Tibial artery (tissue), 4 donors: ENCODE results near the gene ZC3H4.

Experiments
- DNase-seq, 2 donors: peaks; one replicate each; pipeline ENCODE4 v3.0.0-alpha.2; 2019
- H3K27ac ChIP-seq, 2 donors: fragments of 200-600 bp; sonication (generic) in 1 of 2; 1 replicate in 1 of 2; 2 replicates in 1 of 2; pipeline ENCODE4 v1.5.1; 2018 to 2019; ENCODE audit warnings: mild to moderate bottlenecking in 1 of 2
- H3K27me3 ChIP-seq, 2 donors: fragments of 200-600 bp; sonication (generic) in 1 of 2; one replicate each; pipeline versions ENCODE4 v1.5.1 to v1.6.0; 2016 to 2019
- H3K36me3 ChIP-seq, 3 donors: fragments of 200-600 bp; sonication (generic) in 2 of 3; one replicate each; pipeline ENCODE4 v1.5.1; 2016 to 2019; ENCODE audit warnings: mild to moderate bottlenecking in 2 of 3
- H3K4me1 ChIP-seq, 4 donors: fragments of 200-600 bp; sonication (generic) in 2 of 4; 1 replicate in 3 of 4; 2 replicates in 1 of 4; pipeline ENCODE4 v1.5.1; 2016 to 2019
- H3K4me3 ChIP-seq, 2 donors: fragments of 200-600 bp; sonication (generic) in 1 of 2; 1 replicate in 1 of 2; 2 replicates in 1 of 2; pipeline ENCODE4 v1.5.1; 2018 to 2019; ENCODE audit warnings: mild to moderate bottlenecking in 2 of 2
- H3K9me3 ChIP-seq, 3 donors: fragments of 200-600 bp; sonication (generic) in 1 of 3; one replicate each; pipeline ENCODE4 v1.5.1; 2016 to 2019
- intact Hi-C: fragments of 100-400 bp; cut with DNase I; formaldehyde crosslinking; loops from one replicate; pipeline ENCODE4 v1.15.0; 2023; ENCODE audit warnings: low total_unique reads
- TF ChIP-seq, protein P1 (sequence below), 2 experiments: fragments of 200-600 bp in 1 of 2; fragments of 450-650 bp in 1 of 2; IDR thresholded peaks; one replicate each; pipeline ENCODE4 v1.5.1; 2017 to 2019; ENCODE audit warnings: antibody characterized with exemption in 2 of 2, mild to moderate bottlenecking in 1 of 2, moderate library complexity in 1 of 2

Gene ZC3H4

DNA sequence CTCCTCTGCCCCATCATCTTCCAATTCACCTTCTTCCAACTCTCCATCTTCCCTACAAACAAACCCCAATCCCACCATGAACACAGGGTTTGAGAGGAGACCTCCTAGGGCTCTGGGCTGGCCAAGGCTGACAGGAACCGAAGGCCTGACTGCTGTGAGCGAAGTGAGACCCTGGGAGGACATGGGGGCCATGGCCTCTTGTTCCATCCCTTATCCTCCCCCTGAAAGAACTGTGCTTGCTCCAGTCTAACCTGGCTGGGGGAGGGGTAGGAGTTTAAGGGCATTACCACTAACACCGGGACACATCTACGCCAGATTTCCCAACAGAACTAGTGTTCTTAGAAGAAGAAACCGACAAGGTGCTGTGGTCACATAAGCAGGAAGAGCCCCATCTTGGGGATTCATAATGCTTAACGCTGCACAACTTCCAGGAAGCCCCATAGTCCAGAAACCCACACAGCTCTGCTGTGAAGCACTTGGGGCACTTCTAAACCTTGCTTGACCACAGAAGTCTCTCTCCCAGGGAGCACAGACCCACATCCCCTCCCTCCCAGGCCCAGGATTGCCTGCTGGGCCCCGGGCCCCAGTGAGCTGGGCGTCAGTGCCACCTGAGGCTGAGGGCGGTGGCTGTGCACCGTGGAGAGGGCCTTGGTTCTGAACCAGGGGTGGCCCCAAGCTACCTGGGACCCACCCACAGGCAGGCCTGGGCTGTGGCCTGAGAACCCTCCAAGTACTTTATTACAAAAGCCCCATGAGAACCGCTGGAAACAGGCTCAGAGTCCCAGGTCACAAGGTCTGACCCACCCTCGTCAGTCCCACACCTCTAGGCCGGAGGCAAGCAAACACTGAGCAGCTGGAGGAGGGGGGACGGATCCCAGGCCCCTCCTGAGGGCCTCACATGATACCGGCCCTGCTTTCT, 18.8 kb downstream of the ZC3H4 start:
- peaks cover 0 to 64% (median 52%) of the 10 kb centered on the region in 4 donors for H3K4me1 ChIP-seq
- H3K36me3 ChIP-seq = peaks cover 12 to 43% (median 34%) of the 10 kb centered on the region in 3 donors
- H3K9me3 ChIP-seq = no peaks in the 10 kb centered on the region
- DNase-seq = no peak
- intact Hi-C loops = no loop called here
- H3K27ac ChIP-seq = peak overlapping the region; percentile 79 to 81
- H3K27me3 ChIP-seq = no peaks in the 10 kb centered on the region
- no peak overlapping the region for H3K4me3 ChIP-seq
- TF ChIP-seq, protein P1, sequence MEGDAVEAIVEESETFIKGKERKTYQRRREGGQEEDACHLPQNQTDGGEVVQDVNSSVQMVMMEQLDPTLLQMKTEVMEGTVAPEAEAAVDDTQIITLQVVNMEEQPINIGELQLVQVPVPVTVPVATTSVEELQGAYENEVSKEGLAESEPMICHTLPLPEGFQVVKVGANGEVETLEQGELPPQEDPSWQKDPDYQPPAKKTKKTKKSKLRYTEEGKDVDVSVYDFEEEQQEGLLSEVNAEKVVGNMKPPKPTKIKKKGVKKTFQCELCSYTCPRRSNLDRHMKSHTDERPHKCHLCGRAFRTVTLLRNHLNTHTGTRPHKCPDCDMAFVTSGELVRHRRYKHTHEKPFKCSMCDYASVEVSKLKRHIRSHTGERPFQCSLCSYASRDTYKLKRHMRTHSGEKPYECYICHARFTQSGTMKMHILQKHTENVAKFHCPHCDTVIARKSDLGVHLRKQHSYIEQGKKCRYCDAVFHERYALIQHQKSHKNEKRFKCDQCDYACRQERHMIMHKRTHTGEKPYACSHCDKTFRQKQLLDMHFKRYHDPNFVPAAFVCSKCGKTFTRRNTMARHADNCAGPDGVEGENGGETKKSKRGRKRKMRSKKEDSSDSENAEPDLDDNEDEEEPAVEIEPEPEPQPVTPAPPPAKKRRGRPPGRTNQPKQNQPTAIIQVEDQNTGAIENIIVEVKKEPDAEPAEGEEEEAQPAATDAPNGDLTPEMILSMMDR (IDR thresholded peaks at IDR 0.05) = no peak

DNA sequence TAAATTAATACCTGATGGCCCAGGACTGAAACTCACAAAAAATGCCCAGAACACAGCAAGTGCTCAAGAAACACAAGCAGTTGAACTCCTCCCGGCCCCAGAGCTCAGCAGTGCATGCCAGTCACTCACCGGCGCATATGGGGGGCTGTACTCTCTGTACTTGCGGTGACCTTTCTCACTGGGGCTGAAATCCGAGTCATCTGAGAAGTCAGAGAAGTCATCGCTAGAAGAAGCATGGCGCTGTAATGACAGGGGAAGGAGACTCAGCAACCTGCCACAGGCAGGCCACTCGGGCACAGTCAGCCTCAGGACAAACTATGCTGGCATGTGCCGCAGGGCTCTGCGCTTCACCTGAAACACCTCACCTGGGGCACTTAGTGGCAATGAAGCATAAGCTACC, 19.7 kb downstream of the ZC3H4 start:
- no peak overlapping the region for H3K4me3 ChIP-seq
- intact Hi-C loops = no loop called here
- peaks cover 20 to 53% (median 42%) of the 10 kb centered on the region in 3 donors for H3K36me3 ChIP-seq
- H3K4me1 ChIP-seq = peaks cover 0 to 61% (median 52%) of the 10 kb centered on the region in 4 donors
- H3K27ac ChIP-seq = peak overlapping the region; percentile 79 to 81
- TF ChIP-seq, protein P1 (IDR thresholded peaks at IDR 0.05) = no peak
- DNase-seq = no peak
- no peaks in the 10 kb centered on the region for H3K27me3 ChIP-seq
- H3K9me3 ChIP-seq = no peaks in the 10 kb centered on the region

DNA sequence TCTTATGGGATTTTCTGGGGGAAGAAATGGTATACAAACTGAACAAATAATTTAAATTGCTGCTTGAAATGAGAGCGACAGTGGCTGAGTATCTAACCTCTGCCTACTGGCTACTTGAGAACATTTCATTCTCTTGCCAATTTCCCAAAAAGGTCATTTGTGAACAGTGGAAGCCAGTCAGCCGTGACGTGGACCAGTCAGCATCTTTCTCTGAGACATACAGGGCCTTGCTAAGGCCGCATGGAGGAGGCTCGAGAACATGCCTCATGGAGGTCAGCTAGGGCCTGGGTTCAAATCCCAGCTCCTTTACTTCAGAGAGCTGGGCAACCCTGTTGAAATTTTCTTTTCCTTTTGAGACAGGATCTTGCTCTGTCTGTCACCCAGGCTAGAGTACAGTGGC, 20.3 kb downstream of the ZC3H4 start:
- peaks cover 0 to 55% (median 47%) of the 10 kb centered on the region in 4 donors for H3K4me1 ChIP-seq
- no peaks in the 10 kb centered on the region for H3K9me3 ChIP-seq
- no peak overlapping the region for H3K4me3 ChIP-seq
- H3K36me3 ChIP-seq = peaks cover 26 to 59% (median 48%) of the 10 kb centered on the region in 3 donors
- intact Hi-C loops = no loop called here
- H3K27me3 ChIP-seq = no peaks in the 10 kb centered on the region
- DNase-seq = no peak
- TF ChIP-seq, protein P1 (IDR thresholded peaks at IDR 0.05) = no peak
- peak overlapping the region; percentile 79 to 81 for H3K27ac ChIP-seq

DNA sequence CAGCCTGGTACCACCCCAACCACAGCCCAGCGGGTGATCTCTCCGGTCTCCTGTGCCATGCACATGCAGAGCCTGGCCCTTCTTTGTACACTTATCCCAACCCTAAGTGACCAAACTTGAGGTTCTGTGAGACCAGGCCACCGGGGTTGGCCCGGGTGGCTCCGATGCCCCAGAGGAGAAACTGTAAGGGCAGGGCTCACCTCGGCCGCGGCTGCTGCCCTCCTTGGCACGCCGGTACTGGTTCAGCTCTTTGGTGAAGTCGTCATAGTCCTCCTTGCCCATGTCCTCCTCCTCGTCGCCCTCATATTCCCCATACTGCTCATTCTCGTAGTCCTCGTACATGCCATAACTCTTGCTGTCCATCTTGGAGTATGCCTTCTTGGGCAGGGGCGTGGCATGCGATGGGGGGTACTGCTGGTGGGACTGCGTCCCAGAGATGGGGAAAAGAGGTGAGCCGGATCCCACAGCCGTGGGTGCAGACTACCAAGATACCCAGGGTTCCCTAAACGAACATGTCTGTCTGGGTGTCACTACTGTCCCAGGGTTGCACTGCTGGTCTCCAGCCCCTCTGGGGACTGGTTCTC, 23.7 kb downstream of the ZC3H4 start:
- H3K27me3 ChIP-seq = no peaks in the 10 kb centered on the region
- intact Hi-C loops = no loop called here
- H3K4me3 ChIP-seq = no peak overlapping the region
- no peak overlapping the region for H3K27ac ChIP-seq
- no peaks in the 10 kb centered on the region for H3K9me3 ChIP-seq
- H3K4me1 ChIP-seq = peaks cover 0 to 21% (median 14%) of the 10 kb centered on the region in 4 donors
- DNase-seq = no peak
- peaks cover 35 to 92% (median 72%) of the 10 kb centered on the region in 3 donors for H3K36me3 ChIP-seq
- TF ChIP-seq, protein P1 (IDR thresholded peaks at IDR 0.05) = no peak

DNA sequence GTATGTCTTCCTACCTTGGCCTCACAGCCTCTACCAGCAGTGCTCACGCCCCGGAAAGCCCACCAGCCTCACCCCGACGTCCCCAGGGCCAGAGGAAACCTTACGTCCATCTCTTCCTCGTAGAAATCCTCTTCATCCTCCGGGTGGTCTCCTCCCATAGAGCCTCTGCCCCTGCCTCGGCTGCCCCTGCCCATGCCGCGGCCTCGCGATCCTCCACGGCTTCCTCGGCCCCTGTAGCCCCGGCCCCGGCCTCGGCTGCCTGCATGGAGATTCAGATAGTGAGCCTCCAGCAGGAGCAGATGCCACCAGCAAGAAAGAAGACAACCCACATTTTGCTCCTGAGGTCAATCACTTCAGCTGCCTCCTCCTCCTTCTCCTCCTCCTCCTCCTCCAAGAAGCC, 27.3 kb downstream of the ZC3H4 start:
- no peaks in the 10 kb centered on the region for H3K9me3 ChIP-seq
- no peak overlapping the region for H3K4me3 ChIP-seq
- peaks cover 0 to under 1% (median 0%) of the 10 kb centered on the region in 4 donors for H3K4me1 ChIP-seq
- peaks cover 55 to 99% (median 87%) of the 10 kb centered on the region in 3 donors for H3K36me3 ChIP-seq
- TF ChIP-seq, protein P1 (IDR thresholded peaks at IDR 0.05) = no peak
- no peaks in the 10 kb centered on the region for H3K27me3 ChIP-seq
- H3K27ac ChIP-seq = no peak overlapping the region
- intact Hi-C loops = no loop called here
- no peak for DNase-seq
